Brain microvascular endothelial cell (primary cell): ENCODE measurements around the gene HMCN1.

Experiments
- DNase-seq: peaks from one replicate; pipeline ENCODE4 v3.0.0-alpha.2; 2020
- H3K27ac ChIP-seq: fragments of 250-450 bp; sonication (Bioruptor Pico); 2 replicates; pipeline ENCODE4 v1.5.1; 2020; ENCODE audit warnings: mild to moderate bottlenecking, moderate library complexity
- H3K27me3 ChIP-seq: fragments of 250-450 bp; sonication (Bioruptor Pico); replicated peaks from 2 replicates; pipeline ENCODE4 v1.5.1; 2020; ENCODE audit warnings: mild to moderate bottlenecking
- H3K36me3 ChIP-seq: fragments of 250-450 bp; sonication (Bioruptor Pico); replicated peaks from 2 replicates; pipeline ENCODE4 v1.5.1; 2020; ENCODE audit warnings: mild to moderate bottlenecking
- H3K4me3 ChIP-seq: 2 replicates; pipeline ENCODE4 v1.5.1; 2011; ENCODE audit warnings: low read depth, mild to moderate bottlenecking, control low read depth, low read length, moderate library complexity
- CTCF ChIP-seq: IDR thresholded peaks from 2 replicates; pipeline ENCODE4 v1.5.1; 2011; ENCODE audit warnings: low read depth, mild to moderate bottlenecking, moderate library complexity, low read length, control low read depth, inconsistent platforms; ENCODE audit errors: missing control alignments
- in situ Hi-C: cut with HindIII; loops from 2 replicates; pipeline ENCODE4 v1.10.0; 2017; ENCODE audit warnings: low sequenced_read_pairs, low pct_ligation_motif_present

The HMCN1 gene

GRCh38 chr1:185745165-185745564 lies 11.0 kb downstream of the HMCN1 start:
- H3K4me3 ChIP-seq, result no peak overlapping the region
- H3K27ac ChIP-seq, result no peak overlapping the region
- TF ChIP-seq CTCF, result no peak
- no peak for DNase-seq
- H3K36me3 ChIP-seq, result no peaks in the 10 kb centered on the region
- no peaks in the 10 kb centered on the region for H3K27me3 ChIP-seq
- in situ Hi-C loops, result no loop called here

GRCh38 chr1:185759061-185759460 lies 24.9 kb downstream of the HMCN1 start:
- Histone ChIP-seq H3K4me3 (no peak overlapping the region), H3K36me3 (no peaks in the 10 kb centered on the region), H3K27ac (no peak overlapping the region), H3K27me3 (no peaks in the 10 kb centered on the region)
- in situ Hi-C loops, result no loop called here
- no peak for DNase-seq
- no peak for TF ChIP-seq CTCF

- in situ Hi-C loops, result no loop called here
- no peak for DNase-seq
- H3K27me3 ChIP-seq, result no peaks in the 10 kb centered on the region
- no peaks in the 10 kb centered on the region for H3K36me3 ChIP-seq
- H3K4me3 ChIP-seq, result no peak overlapping the region
- H3K27ac ChIP-seq, result no peak overlapping the region
- no peak for TF ChIP-seq CTCF
These were observed 27.6 kb downstream of the HMCN1 start for GRCh38 chr1:185761841-185762240.

GRCh38 chr1:185767508-185768120 lies 33.4 kb downstream of the HMCN1 start:
- Histone ChIP-seq H3K4me3 (no peak overlapping the region), H3K27ac (no peak overlapping the region)

GRCh38 chr1:185768371-185768770 lies 34.2 kb downstream of the HMCN1 start:
- Histone ChIP-seq H3K27ac (no peak overlapping the region), H3K27me3 (no peaks in the 10 kb centered on the region), H3K4me3 (no peak overlapping the region), H3K36me3 (no peaks in the 10 kb centered on the region)
- in situ Hi-C loops, result no loop called here
- DNase-seq, result no peak
- no peak for TF ChIP-seq CTCF

More at GRCh38 chr1:185767508-185768120, 33.4 kb downstream of the HMCN1 start:
- Histone ChIP-seq H3K36me3 (no peaks in the 10 kb centered on the region), H3K27me3 (no peaks in the 10 kb centered on the region)
- in situ Hi-C loops, result no loop called here
- TF ChIP-seq CTCF, result no peak
- no peak for DNase-seq

- no peak for TF ChIP-seq CTCF
- H3K27ac ChIP-seq, result no peak overlapping the region
- H3K36me3 ChIP-seq, result no peaks in the 10 kb centered on the region
- in situ Hi-C loops, result no loop called here
- H3K4me3 ChIP-seq, result no peak overlapping the region
- no peaks in the 10 kb centered on the region for H3K27me3 ChIP-seq
- no peak for DNase-seq
These were observed 34.9 kb downstream of the HMCN1 start for GRCh38 chr1:185769136-185769535.
